HG03575 (cell line): ENCODE measurements around the gene NAV3.

Experiments
- ATAC-seq: cut with Tn5 transposase; IDR thresholded peaks from one replicate; pipeline ENCODE4 v1.9.1; 2021; ENCODE audit not compliant: unreplicated experiment, insufficient number of reproducible peaks, low FRiP score; ENCODE audit errors: extremely low read depth

The NAV3 gene

GRCh38 chr12:77835969-77836368 is 5.3 kb downstream of the NAV3 start:
- ATAC-seq = no peak

- ATAC-seq = no peak
Observed at GRCh38 chr12:77837876-77838291, 7.2 kb downstream of the NAV3 start.

- ATAC-seq = no peak
Observed at GRCh38 chr12:77841521-77841920, 10.8 kb downstream of the NAV3 start.

GRCh38 chr12:77842430-77842829 is 11.7 kb downstream of the NAV3 start:
- no peak for ATAC-seq

- no peak for ATAC-seq
Observed at GRCh38 chr12:77845831-77846230, 15.1 kb downstream of the NAV3 start.

GRCh38 chr12:77847060-77847541 is 16.4 kb downstream of the NAV3 start:
- ATAC-seq = peak; percentile 99

GRCh38 chr12:77847680-77848431 is 17.2 kb downstream of the NAV3 start:
- no peak for ATAC-seq

- ATAC-seq = no peak
Observed at GRCh38 chr12:77850129-77850528, 19.4 kb downstream of the NAV3 start.

- no peak for ATAC-seq
Observed at GRCh38 chr12:77850698-77851097, 20.0 kb downstream of the NAV3 start.

- ATAC-seq = no peak
Observed at GRCh38 chr12:77855548-77855947, 24.9 kb downstream of the NAV3 start.

GRCh38 chr12:77861317-77861716 is 30.6 kb downstream of the NAV3 start:
- no peak for ATAC-seq

GRCh38 chr12:77865178-77865577 is 34.5 kb downstream of the NAV3 start:
- ATAC-seq = no peak

GRCh38 chr12:77878901-77879300 is 48.2 kb downstream of the NAV3 start:
- no peak for ATAC-seq

GRCh38 chr12:77882709-77883108 is 52.0 kb downstream of the NAV3 start:
- no peak for ATAC-seq

GRCh38 chr12:77888611-77889010 is 57.9 kb downstream of the NAV3 start:
- ATAC-seq = no peak

GRCh38 chr12:77891518-77892147 is 60.9 kb downstream of the NAV3 start:
- ATAC-seq = no peak

- no peak for ATAC-seq
Observed at GRCh38 chr12:77893918-77894317, 63.2 kb downstream of the NAV3 start.

- no peak for ATAC-seq
Observed at GRCh38 chr12:77894556-77894955, 63.9 kb downstream of the NAV3 start.

GRCh38 chr12:77895699-77896098 is 65.0 kb downstream of the NAV3 start:
- no peak for ATAC-seq

- no peak for ATAC-seq
Observed at GRCh38 chr12:77907936-77908335, 77.2 kb downstream of the NAV3 start.
